HFF-Myc (cell line): ENCODE measurements around the gene CHD6.

Experiments
- DNase-seq: peaks from one replicate; pipeline ENCODE4 v3.0.0-alpha.2; 2011; ENCODE audit warnings: low read depth; ENCODE audit errors: extremely low read depth
- H3K4me3 ChIP-seq: replicated peaks from 2 replicates; pipeline ENCODE4 v1.5.1; 2011; ENCODE audit warnings: low read depth, mild to moderate bottlenecking, control low read depth, low read length
- CTCF ChIP-seq: IDR thresholded peaks from 2 replicates; pipeline ENCODE4 v1.5.1; 2012; ENCODE audit warnings: mild to moderate bottlenecking, low read depth, low read length, control low read depth; ENCODE audit errors: missing control alignments

The CHD6 gene

GRCh38 chr20:41363601-41364000, 254.6 kb downstream of the CHD6 start:
- no peak for TF ChIP-seq CTCF
- no peak overlapping the region for H3K4me3 ChIP-seq
- no peak for DNase-seq

- no peak for TF ChIP-seq CTCF
- H3K4me3 ChIP-seq: no peak overlapping the region
- DNase-seq: no peak
Observed at GRCh38 chr20:41362748-41363140, 255.4 kb downstream of the CHD6 start.

- no peak for TF ChIP-seq CTCF
- no peak overlapping the region for H3K4me3 ChIP-seq
- DNase-seq: no peak
Observed at GRCh38 chr20:41361757-41362747, 256.1 kb downstream of the CHD6 start.

GRCh38 chr20:41360831-41361756, 257.1 kb downstream of the CHD6 start:
- DNase-seq: no peak
- H3K4me3 ChIP-seq: no peak overlapping the region
- TF ChIP-seq CTCF: no peak

- H3K4me3 ChIP-seq: no peak overlapping the region
- TF ChIP-seq CTCF: no peak
- no peak for DNase-seq
Observed at GRCh38 chr20:41359541-41360011, 258.6 kb downstream of the CHD6 start.

GRCh38 chr20:41358717-41359116, 259.5 kb downstream of the CHD6 start:
- DNase-seq: no peak
- TF ChIP-seq CTCF: no peak
- H3K4me3 ChIP-seq: no peak overlapping the region
